ENCODE data around the gene ARPC5.

The ARPC5 gene

DNA sequence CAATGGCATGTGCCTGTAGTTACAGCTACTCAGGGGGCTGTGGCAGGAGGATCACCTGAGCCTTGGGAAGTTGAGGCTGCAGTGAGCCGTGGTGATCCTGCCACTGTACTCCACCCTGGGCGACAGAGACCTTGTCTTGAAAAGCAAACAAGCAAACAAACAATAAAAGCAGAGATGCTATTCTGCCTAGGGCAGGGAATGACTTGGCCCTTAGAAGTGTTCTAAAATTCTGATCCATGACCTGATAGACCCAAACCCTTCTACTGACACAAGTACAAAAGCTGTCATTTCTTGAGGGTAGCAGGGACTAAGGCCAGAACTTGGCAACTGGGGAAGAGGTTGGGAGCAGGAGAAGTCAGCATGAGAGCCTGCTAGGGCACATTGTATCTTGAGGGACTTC lies 29.7 kb downstream of the ARPC5 start:
- TF ChIP-seq, protein P1, sequence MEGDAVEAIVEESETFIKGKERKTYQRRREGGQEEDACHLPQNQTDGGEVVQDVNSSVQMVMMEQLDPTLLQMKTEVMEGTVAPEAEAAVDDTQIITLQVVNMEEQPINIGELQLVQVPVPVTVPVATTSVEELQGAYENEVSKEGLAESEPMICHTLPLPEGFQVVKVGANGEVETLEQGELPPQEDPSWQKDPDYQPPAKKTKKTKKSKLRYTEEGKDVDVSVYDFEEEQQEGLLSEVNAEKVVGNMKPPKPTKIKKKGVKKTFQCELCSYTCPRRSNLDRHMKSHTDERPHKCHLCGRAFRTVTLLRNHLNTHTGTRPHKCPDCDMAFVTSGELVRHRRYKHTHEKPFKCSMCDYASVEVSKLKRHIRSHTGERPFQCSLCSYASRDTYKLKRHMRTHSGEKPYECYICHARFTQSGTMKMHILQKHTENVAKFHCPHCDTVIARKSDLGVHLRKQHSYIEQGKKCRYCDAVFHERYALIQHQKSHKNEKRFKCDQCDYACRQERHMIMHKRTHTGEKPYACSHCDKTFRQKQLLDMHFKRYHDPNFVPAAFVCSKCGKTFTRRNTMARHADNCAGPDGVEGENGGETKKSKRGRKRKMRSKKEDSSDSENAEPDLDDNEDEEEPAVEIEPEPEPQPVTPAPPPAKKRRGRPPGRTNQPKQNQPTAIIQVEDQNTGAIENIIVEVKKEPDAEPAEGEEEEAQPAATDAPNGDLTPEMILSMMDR (IDR thresholded peaks at IDR 0.05): no peak

DNA sequence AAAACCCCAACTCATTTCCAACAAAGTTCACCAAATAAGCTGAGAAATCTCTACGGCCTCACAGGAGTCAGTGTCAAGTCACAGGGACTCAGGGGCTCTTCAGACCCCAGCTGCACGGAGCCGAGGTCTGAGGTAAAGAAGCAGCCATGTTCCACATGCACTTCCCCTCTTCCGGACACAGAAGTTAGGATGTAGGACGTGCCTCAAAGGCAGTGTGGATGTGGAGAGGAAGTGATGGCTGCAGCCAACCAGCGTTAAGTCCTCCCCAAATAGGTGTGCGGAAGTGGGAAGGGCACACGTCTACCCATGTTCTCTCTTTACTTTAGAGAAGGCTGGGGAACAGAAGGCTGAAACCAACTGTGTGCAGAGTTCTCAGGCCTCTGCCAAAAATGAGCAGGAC lies 30.8 kb downstream of the ARPC5 start:
- TF ChIP-seq, protein P1 (IDR thresholded peaks at IDR 0.05): no peak

DNA sequence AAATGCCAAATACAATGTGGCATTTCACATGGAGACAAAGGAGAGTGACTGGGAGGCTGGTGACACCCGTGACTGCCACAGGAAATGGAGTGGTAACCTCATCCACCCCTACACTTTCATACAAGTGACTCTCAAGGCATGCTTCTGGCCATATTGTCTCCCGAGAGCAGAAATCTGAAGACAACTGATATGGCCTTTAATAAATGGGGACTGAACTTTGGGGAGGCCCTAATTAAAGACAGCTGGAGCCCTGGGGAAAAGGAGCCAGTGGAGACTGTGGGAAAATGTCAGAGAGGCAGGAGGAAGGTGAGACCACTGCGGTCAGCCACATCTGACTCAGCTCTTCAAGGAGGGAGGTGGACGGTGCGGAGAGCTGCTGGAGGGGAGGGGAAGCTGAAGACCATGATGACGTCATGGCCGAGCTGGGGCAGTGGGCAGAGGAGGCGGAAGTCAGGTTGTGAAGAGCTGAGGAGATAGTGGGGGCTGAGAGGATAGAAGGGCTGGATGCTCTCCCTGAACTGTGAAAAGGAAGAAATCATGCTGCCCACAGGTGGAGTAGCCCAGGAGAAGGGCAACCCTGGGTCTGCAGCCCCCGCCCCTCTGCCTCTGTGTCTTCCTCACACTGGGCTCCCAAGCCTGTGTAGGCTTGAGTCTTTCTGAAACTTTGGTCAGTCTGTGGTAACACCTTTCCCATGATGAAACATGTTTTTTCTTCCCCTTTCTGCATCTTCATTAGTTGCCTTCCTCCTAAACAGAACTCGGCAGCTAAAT lies 31.4 kb downstream of the ARPC5 start:
- TF ChIP-seq, protein P1 (IDR thresholded peaks at IDR 0.05): no peak

DNA sequence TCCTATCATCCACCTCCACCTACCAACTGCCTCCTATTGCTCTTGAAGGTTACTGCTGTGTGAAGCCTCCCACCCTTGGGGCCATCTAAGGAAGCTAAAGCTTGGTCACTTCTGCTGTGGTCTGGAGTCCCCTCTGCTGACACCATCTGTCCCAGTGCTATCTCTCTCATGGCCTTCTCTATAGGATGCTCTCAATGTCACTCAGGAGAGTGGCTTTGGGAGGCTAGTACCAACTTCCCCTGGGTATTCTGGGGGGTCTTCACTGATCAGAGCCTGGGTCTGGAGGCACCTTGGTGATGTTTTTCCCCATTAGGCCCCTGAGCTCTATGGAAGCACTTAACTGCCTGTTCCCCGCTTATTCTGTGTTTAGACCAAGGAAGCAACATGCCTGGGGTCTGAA lies 33.1 kb downstream of the ARPC5 start:
- TF ChIP-seq, protein P1 (IDR thresholded peaks at IDR 0.05): no peak

DNA sequence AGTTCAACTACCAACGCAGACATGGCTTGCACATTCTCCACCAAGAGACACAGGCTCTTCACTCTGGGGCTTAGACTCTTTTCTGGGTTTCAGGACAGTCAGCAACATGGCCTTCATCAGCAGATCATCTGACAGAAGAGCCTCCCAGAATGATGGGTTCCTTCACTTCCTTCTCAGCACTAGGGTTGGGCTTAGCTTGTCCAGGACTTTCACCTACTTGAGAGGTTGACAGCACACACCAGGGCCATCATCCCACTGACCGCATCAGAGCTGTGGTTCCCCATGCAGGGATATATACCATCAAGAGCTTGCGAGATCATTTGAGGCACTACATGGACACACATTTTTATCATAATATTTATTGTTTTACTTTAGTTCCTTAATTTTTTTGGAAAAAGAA lies 34.9 kb downstream of the ARPC5 start:
- TF ChIP-seq, protein P1 (IDR thresholded peaks at IDR 0.05): no peak

DNA sequence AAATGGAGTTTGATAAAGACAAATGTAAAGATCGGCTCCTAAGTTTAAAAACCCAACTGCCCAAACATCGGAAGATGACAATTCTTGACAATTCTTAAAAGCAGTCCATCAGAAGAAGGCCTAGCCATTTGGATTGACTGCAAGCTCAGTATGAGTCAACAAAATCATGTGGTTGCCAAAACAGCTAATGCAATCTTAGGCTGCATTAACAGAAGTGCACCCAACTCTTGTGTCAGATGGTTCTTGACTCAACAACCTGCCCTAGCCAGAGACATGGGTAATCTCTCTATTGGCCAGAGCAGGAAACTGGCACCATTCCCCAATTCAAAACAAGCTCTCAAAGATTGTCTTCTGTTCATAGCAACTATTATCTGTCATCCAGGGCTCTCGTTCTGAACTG lies 35.4 kb downstream of the ARPC5 start:
- TF ChIP-seq, protein P1 (IDR thresholded peaks at IDR 0.05): no peak

DNA sequence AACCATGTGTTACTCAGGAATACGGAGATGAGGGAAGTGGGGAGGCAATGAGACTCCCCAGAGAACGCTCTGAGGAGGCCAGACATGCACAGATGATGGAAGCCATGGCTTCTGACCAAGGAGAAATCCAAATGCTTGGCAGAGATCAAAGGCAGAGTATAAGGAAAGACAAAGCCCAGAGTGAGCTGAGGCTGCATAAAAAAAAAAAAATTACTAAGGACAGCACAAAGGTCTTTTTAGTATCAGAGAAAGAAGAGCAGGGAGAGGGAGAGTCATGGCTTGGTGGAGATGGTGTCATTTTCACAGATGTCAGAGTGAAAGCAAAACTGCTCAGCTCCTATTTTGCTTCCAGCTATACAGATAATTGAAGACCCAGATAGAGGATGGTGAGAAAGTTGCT lies 37.2 kb downstream of the ARPC5 start:
- TF ChIP-seq, protein P1 (IDR thresholded peaks at IDR 0.05): no peak
